Glomerular endothelial cell (primary cell): ENCODE measurements around the gene FCRL6. TPM values are rescaled to one million over a fixed set of nuclear protein-coding genes. Genes with fewer than 3 reads are reported as not detected.

ENCODE experiments used
- DNase-seq: peaks from one replicate; pipeline ENCODE4 v3.0.0-alpha.2; 2011; ENCODE audit warnings: low read depth, low spot score; ENCODE audit errors: extremely low read depth
- total RNA-seq: library from RNA; depleted of rRNA; stranded (reverse); fragments of >200 nt; gene quantifications from 2 replicates; pipeline ENCODE4 v1.2.3, GENCODE V29; 2015

Gene FCRL6
- total RNA-seq, 1 donor from 2014 or later: not detected

- no peak for DNase-seq
Observed at GRCh38 chr1:159798893-159799292, 3.3 kb upstream of the FCRL6 start.

GRCh38 chr1:159799446-159799985, 2.6 kb upstream of the FCRL6 start:
- no peak for DNase-seq

GRCh38 chr1:159800177-159800930, 1.8 kb upstream of the FCRL6 start:
- DNase-seq: no peak

- DNase-seq: no peak
Observed at GRCh38 chr1:159803956-159804689, 2.0 kb downstream of the FCRL6 start.

GRCh38 chr1:159804924-159805323, 2.8 kb downstream of the FCRL6 start:
- no peak for DNase-seq

GRCh38 chr1:159815926-159816325, 13.8 kb downstream of the FCRL6 start:
- no peak for DNase-seq

GRCh38 chr1:159817276-159818041, 15.3 kb downstream of the FCRL6 start:
- peak; percentile 45 for DNase-seq

GRCh38 chr1:159821171-159821867, 19.2 kb downstream of the FCRL6 start:
- DNase-seq: no peak

- no peak for DNase-seq
Observed at GRCh38 chr1:159823406-159823805, 21.2 kb downstream of the FCRL6 start.

- no peak for DNase-seq
Observed at GRCh38 chr1:159825564-159825963, 23.4 kb downstream of the FCRL6 start.

- no peak for DNase-seq
Observed at GRCh38 chr1:159826441-159827101, 24.4 kb downstream of the FCRL6 start, which contains the start of gene SLAMF8. SLAMF8 (plus strand) TSS chr1:159826873; CDS start chr1:159826899, 26 bp downstream.

GRCh38 chr1:159827102-159827490, 24.9 kb downstream of the FCRL6 start:
- DNase-seq: no peak

- no peak for DNase-seq
Observed at GRCh38 chr1:159827549-159827948, 25.4 kb downstream of the FCRL6 start.

- no peak for DNase-seq
Observed at GRCh38 chr1:159828176-159828575, 26.0 kb downstream of the FCRL6 start.

GRCh38 chr1:159828581-159829272, 26.6 kb downstream of the FCRL6 start:
- DNase-seq: no peak

- DNase-seq: no peak
Observed at GRCh38 chr1:159829273-159829634, 27.1 kb downstream of the FCRL6 start.

- DNase-seq: no peak
Observed at GRCh38 chr1:159829822-159830465, 27.8 kb downstream of the FCRL6 start.

GRCh38 chr1:159830722-159831121, 28.6 kb downstream of the FCRL6 start:
- DNase-seq: no peak
